Body of pancreas (tissue), 4 donors: ENCODE results near the gene PLPPR5.

Experiments
- CTCF ChIP-seq, 7 experiments: fragments of 450-650 bp in 4 of 7; fragments of 200-600 bp in 3 of 7; sonication (generic) in 3 of 7; IDR thresholded peaks; one replicate each; pipeline ENCODE4 v1.5.1; 2016 to 2019; ENCODE audit warnings: antibody characterized with exemption in 7 of 7
- POLR2A ChIP-seq, 3 donors: fragments of 450-650 bp; IDR thresholded peaks; one replicate each; pipeline ENCODE4 v1.6.1; 2016; ENCODE audit warnings: antibody characterized with exemption in 3 of 3, mild to moderate bottlenecking in 2 of 3

- no peak for TF ChIP-seq CTCF (IDR thresholded peaks at IDR 0.05)
- no peak for TF ChIP-seq POLR2A (IDR thresholded peaks at IDR 0.05)
Measured at GRCh38 chr1:98992844-98993243, 11.8 kb downstream of the PLPPR5 start.
